Suprapubic skin (tissue), 4 donors: ENCODE measurements around the gene FCN2.

ENCODE experiments used
- EP300 ChIP-seq: sonication (generic); formaldehyde crosslinking; IDR thresholded peaks from one replicate; pipeline ENCODE4 v1.6.1; 2017; ENCODE audit warnings: antibody characterized with exemption
- POLR2A ChIP-seq, 2 donors: fragments of 450-650 bp; IDR thresholded peaks; one replicate each; pipeline ENCODE4 v1.6.1; 2017; ENCODE audit warnings: antibody characterized with exemption in 2 of 2, mild to moderate bottlenecking in 2 of 2, moderate library complexity in 2 of 2
- POLR2AphosphoS5 ChIP-seq, 3 donors: sonication (generic); formaldehyde crosslinking; IDR thresholded peaks; one replicate each; pipeline ENCODE4 v1.6.1; 2017; ENCODE audit warnings: antibody characterized with exemption in 3 of 3
- TF ChIP-seq, protein P1 (sequence below), 2 donors: fragments of 200-600 bp in 1 of 2; fragments of 450-650 bp in 1 of 2; sonication (generic) in 1 of 2; IDR thresholded peaks; one replicate each; pipeline ENCODE4 v1.5.1; 2016 to 2019; ENCODE audit warnings: antibody characterized with exemption in 2 of 2, mild to moderate bottlenecking in 1 of 2, moderate library complexity in 1 of 2

DNA sequence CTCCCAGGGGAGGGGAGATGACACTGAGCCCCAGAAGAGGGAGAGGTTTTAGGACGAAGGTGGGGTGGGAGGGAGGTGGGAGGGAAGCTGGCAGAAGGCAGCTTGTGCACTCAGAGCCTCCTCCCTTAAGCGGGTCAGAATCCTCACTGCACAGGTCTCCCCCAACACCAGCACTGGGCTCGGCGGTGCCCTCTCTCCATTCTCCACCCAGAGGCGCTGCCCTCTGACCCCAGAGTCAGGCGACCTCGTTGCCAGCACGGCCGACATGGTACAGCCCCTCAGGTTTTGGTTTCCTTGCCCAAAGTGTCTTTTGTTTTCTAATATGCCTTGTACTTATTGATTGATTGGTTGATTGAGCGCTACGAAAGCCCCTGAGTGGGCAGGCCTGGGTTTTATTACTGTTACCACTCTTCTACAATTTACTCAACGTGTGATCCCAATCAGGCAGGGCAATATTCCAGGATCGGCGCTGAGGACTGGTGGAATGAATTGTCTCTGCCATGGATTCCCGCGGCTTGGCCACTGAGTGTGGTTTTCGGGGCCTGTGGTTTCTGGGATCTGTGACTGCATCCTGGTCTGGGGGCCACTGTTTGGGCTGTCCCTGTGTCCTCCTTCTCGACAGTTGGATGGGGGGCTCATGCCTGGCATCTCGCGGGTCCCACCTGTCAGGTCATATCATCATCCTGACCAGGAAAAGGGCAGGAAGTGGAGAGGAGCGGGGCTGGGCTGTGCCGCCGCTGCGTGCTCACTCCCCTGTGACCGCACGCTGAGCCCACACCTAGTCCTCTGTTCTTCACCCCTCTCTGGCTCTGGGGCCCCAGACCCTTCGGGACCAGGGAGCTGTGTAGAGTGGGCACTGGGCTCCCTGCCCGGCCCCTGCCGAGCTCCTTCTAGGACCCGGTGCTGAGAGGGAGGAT lies 9.6 kb upstream of the FCN2 start:
- no peak for TF ChIP-seq EP300
- TF ChIP-seq, protein P1, sequence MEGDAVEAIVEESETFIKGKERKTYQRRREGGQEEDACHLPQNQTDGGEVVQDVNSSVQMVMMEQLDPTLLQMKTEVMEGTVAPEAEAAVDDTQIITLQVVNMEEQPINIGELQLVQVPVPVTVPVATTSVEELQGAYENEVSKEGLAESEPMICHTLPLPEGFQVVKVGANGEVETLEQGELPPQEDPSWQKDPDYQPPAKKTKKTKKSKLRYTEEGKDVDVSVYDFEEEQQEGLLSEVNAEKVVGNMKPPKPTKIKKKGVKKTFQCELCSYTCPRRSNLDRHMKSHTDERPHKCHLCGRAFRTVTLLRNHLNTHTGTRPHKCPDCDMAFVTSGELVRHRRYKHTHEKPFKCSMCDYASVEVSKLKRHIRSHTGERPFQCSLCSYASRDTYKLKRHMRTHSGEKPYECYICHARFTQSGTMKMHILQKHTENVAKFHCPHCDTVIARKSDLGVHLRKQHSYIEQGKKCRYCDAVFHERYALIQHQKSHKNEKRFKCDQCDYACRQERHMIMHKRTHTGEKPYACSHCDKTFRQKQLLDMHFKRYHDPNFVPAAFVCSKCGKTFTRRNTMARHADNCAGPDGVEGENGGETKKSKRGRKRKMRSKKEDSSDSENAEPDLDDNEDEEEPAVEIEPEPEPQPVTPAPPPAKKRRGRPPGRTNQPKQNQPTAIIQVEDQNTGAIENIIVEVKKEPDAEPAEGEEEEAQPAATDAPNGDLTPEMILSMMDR (IDR thresholded peaks at IDR 0.05) = no peak
- no peak for TF ChIP-seq POLR2A (IDR thresholded peaks at IDR 0.05)
- no peak for TF ChIP-seq POLR2AphosphoS5 (IDR thresholded peaks at IDR 0.05)
